Measurements from ENCODE around the gene COA6.

- no peak for TF ChIP-seq CTCF (IDR thresholded peaks at IDR 0.05; ENCODE audit: insufficient read depth, low read length, poor library complexity, severe bottlenecking)
- no peak for TF ChIP-seq EZH2phosphoT487 (conservative IDR thresholded peaks at IDR 0.05; ENCODE audit: low read length)
These were observed 33.6 kb downstream of the COA6 start for GRCh38 chr1:234406871-234407270.

Measured in SU-DHL-6 (cell line).